Head of caudate nucleus (tissue), 42 donors: ENCODE results near the gene SMURF1.

ENCODE experiments used
- DNase-seq, 42 donors: peaks; one replicate each; pipeline versions ENCODE4 v3.0.0 to v3.0.0-alpha.2; 2020 to 2021; ENCODE audit warnings: mixed read lengths in 7 of 42
- intact Hi-C: fragments of 100-400 bp; cut with DNase I; formaldehyde crosslinking; loops from one replicate; pipeline ENCODE4 v1.15.0; 2022

Gene SMURF1

GRCh38 chr7:99125505-99125865 lies 18.4 kb downstream of the SMURF1 start:
- intact Hi-C loops, result no loop called here
- no peak for DNase-seq

GRCh38 chr7:99124751-99125504 lies 19.0 kb downstream of the SMURF1 start:
- no peak for DNase-seq
- intact Hi-C loops, result no loop called here

- intact Hi-C loops, result no loop called here
- DNase-seq, result no peak
Observed at GRCh38 chr7:99124236-99124635, 19.7 kb downstream of the SMURF1 start.

DNA sequence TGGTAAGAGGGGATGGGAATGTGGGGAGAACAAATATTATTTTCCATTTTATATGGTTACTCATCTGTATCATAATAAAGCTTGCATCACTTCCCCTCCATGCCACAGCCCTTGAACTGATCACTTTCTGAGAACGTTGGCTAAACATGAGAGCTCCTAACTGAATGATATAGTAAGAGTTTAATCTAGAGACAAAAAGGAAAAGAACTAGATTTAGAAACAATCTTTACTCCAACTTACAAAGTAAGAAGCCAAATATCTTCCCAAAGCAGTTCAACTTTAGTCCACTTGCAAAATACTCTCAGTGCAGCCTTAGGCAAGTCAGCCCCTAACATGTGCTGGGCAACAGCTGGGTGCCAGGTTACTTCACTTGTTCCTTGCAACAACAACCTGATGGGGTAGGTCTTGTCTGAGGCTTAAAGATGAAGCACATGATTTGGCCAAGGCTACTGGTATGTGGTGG lies 20.3 kb downstream of the SMURF1 start:
- intact Hi-C loops, result no loop called here
- no peak for DNase-seq

DNA sequence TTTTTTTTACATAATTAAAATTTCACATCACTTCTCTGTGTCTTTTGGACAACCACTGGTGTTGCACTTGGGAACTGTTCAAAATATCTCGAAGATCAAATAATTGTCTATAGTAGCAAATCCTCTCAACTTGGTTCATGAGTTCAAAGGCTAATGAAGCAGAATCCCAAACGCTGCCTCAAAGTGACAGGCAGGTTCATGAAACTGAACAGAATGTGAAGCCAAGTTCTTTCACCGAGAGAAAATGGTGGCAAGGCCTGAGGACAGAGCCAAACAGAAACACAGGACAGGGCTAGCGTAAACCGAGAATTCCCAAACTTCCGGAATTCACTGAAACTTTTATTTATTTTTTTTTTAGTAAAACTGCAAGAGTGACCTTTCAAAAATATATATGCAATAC lies 21.1 kb downstream of the SMURF1 start:
- DNase-seq, result no peak
- intact Hi-C loops, result no loop called here

DNA sequence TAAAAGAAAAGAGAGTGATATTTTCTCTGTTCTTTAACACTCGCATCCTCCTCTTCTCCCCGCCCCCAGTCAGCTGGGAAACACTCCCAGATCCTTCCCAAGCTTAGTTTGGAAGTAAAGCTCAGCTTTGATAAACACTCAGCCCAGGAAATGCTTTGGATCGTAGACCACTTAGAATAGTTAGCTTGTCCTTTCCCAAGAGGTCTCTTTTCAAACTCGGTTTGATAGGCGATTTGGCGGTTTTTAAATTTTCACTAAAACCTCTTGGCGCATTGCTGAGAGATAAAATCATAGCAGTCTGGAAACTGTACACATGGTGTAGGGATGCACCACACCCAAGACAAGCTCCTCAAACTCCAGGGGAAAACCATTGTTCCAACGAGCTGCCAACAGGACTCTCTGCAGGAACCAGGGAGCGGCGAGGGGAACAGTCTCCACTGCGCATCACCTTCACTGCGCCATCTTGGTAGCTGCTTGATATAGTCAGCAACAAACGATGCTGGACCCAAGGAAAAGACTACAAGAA lies 22.3 kb downstream of the SMURF1 start:
- no peak for DNase-seq
- intact Hi-C loops, result no loop called here

- intact Hi-C loops, result no loop called here
- DNase-seq, result no peak
Observed at GRCh38 chr7:99120916-99121315, 23.0 kb downstream of the SMURF1 start.

GRCh38 chr7:99120501-99120900 lies 23.4 kb downstream of the SMURF1 start:
- DNase-seq, result peak in 2 of 42 donors; percentile 27 to 33
- intact Hi-C loops, result no loop called here

DNA sequence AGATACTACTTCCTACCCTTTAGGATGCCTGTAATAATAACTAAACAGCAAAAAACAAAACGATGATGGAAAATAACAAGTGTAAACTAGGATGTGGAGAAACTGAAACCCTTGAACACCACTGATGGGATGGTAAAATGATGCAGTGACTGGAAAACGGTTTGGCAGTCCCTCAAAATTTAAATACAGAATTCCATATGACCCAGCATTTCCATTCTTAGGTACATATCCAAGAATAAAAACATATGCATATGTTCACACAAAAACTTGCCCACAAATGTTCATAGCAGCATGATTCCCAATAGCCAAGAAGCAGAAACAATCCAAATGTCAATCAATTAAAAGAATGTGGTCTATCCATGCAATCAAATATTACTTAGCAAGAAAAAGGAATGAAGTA lies 25.8 kb downstream of the SMURF1 start:
- no peak for DNase-seq

GRCh38 chr7:99116144-99116543 lies 27.8 kb downstream of the SMURF1 start:
- no peak for DNase-seq
- intact Hi-C loops, result no loop called here

More for the DNA sequence above, 25.8 kb downstream of the SMURF1 start:
- intact Hi-C loops, result no loop called here

DNA sequence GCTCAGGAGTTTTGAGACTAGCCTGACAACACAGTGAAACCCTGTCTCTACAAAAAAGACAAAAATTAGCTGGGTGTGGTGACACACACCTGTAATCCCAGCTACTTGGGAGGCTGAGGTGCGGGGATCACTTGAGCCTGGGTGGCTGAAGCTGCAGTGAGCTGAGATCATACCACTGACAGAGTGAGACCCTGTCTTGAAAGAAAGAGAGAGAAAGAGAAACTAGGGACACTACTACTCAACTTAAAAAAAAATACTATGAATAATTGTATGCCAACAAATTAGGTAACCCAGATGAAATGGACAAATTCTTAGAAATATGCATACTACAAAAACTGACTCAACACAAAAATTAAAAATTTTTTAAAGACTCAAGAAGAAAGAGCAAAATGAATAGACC lies 28.5 kb downstream of the SMURF1 start:
- DNase-seq, result no peak
- intact Hi-C loops, result no loop called here

DNA sequence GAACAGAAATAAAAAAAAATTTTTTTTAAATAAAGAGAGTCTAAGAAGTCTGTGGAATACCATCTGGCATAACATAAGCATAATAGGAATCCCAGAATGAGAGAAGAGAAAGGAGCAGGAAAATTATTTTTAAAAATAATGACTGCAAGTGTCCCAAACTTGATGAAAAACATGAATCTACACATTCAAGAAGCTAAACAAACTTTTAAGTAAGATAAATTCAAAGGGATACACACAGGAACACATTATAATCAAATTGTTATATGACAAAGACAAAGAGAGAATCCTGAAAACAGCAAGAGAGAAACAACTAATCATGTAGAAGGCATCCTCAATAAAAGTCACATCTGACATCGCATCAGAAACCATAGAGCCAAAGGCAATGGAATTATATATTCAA lies 30.9 kb downstream of the SMURF1 start:
- DNase-seq, result no peak
- intact Hi-C loops, result no loop called here

GRCh38 chr7:99112097-99112496 lies 31.8 kb downstream of the SMURF1 start:
- intact Hi-C loops, result no loop called here
- DNase-seq, result no peak

- DNase-seq, result no peak
- intact Hi-C loops, result no loop called here
Observed at GRCh38 chr7:99111591-99111990, 32.3 kb downstream of the SMURF1 start.

- peak in 3 of 42 donors; percentile 30 to 38 (median 37) for DNase-seq
- intact Hi-C loops, result no loop called here
Observed at GRCh38 chr7:99109108-99110051, 34.5 kb downstream of the SMURF1 start.

DNA sequence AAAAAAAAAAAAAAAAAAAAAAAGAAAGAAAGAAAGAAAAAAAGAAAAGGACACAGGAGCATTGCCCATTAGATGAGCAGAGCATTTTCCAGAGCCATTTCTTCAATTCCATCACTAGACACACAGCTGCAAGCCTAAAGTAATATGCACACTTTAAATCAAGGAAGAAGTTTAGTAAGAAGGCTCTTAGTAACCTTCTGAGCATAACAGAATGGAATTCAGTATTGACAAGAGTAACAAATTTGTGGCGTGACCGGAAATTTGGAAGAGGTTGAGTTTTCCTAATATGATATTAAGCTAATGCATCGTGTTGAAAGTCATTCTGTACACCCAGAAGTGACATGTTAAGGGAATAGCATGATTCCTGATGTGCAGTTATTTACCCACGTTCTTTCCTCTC lies 35.3 kb downstream of the SMURF1 start:
- intact Hi-C loops, result no loop called here
- DNase-seq, result no peak

GRCh38 chr7:99106821-99107241 lies 37.1 kb downstream of the SMURF1 start:
- intact Hi-C loops, result no loop called here
- DNase-seq, result no peak

DNA sequence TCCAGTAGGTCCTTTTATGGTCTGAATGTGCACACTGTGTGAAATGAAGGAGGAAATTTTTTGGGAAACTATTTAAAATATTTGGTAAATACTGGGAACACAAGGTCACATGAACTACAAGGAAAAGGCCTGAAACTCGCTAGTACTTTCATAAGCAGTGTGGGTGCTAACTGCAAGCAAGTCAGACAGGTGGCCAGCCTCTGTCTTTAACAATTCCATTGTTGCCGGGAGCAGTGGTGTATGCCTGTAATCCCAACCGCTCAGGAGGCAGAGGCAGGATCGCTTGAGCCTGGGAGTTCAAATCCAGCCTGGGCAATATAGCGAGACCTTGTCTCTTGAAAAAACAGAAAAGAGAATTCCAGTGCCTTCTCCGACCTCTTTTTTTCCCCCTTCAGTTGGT lies 37.5 kb downstream of the SMURF1 start:
- intact Hi-C loops, result no loop called here
- no peak for DNase-seq

- intact Hi-C loops, result no loop called here
- DNase-seq, result no peak
Observed at GRCh38 chr7:99105756-99106155, 38.2 kb downstream of the SMURF1 start.

GRCh38 chr7:99104631-99105030 lies 39.3 kb downstream of the SMURF1 start:
- intact Hi-C loops, result no loop called here
- no peak for DNase-seq
